ENCODE results near the gene NMT2.

The NMT2 gene

GRCh38 chr10:15106352-15107013, 62.0 kb downstream of the NMT2 start:
- H3K4me3 ChIP-seq (ENCODE audit: low read depth, low read length) = no peak overlapping the region
- DNase-seq (ENCODE audit: low read depth) = peak; percentile 58
- TF ChIP-seq, protein P1, sequence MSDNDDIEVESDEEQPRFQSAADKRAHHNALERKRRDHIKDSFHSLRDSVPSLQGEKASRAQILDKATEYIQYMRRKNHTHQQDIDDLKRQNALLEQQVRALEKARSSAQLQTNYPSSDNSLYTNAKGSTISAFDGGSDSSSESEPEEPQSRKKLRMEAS (IDR thresholded peaks at IDR 0.05; ENCODE audit: low read depth, low read length) = no peak
- TF ChIP-seq CTCF (IDR thresholded peaks at IDR 0.05; ENCODE audit: low read depth, low read length) = peak; percentile 77

DNA sequence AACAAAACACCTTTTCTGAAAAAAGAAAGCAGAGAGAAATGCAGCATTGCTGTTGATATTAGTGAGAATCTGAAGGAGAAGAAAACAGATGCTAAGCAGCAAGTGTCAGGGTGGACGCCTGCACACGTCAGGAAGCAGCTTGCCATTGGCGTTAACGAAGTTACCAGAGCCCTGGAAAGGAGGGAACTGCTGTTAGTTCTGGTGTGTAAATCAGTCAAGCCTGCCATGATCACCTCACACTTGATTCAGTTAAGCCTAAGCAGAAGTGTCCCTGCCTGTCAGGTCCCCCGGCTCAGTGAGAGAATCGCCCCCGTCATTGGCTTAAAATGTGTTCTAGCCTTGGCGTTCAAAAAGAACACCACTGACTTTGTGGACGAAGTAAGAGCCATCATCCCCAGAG, 65.0 kb downstream of the NMT2 start:
- TF ChIP-seq CTCF (IDR thresholded peaks at IDR 0.05; ENCODE audit: low read depth, low read length) (no peak), POLR2A (IDR thresholded peaks at IDR 0.05; ENCODE audit: extremely low read depth, insufficient read length) (no peak), MYC (IDR thresholded peaks at IDR 0.05; ENCODE audit: low read depth, low read length) (no peak)
- TF ChIP-seq, protein P1 (IDR thresholded peaks at IDR 0.05; ENCODE audit: low read depth, low read length) = no peak
- H3K4me3 ChIP-seq (ENCODE audit: low read depth, low read length) = no peak overlapping the region

GRCh38 chr10:15099886-15100285, 68.6 kb downstream of the NMT2 start:
- no peak overlapping the region for H3K4me3 ChIP-seq (ENCODE audit: low read depth, low read length)
- TF ChIP-seq MYC (IDR thresholded peaks at IDR 0.05; ENCODE audit: low read depth, low read length) = no peak
- TF ChIP-seq CTCF (IDR thresholded peaks at IDR 0.05; ENCODE audit: low read depth, low read length) = no peak
- TF ChIP-seq, protein P1 (IDR thresholded peaks at IDR 0.05; ENCODE audit: low read depth, low read length) = no peak
- no peak for TF ChIP-seq POLR2A (IDR thresholded peaks at IDR 0.05; ENCODE audit: extremely low read depth, insufficient read length)
- DNase-seq (ENCODE audit: low read depth) = no peak

More for the DNA sequence above, 65.0 kb downstream of the NMT2 start:
- no peak for DNase-seq (ENCODE audit: low read depth)

DNA sequence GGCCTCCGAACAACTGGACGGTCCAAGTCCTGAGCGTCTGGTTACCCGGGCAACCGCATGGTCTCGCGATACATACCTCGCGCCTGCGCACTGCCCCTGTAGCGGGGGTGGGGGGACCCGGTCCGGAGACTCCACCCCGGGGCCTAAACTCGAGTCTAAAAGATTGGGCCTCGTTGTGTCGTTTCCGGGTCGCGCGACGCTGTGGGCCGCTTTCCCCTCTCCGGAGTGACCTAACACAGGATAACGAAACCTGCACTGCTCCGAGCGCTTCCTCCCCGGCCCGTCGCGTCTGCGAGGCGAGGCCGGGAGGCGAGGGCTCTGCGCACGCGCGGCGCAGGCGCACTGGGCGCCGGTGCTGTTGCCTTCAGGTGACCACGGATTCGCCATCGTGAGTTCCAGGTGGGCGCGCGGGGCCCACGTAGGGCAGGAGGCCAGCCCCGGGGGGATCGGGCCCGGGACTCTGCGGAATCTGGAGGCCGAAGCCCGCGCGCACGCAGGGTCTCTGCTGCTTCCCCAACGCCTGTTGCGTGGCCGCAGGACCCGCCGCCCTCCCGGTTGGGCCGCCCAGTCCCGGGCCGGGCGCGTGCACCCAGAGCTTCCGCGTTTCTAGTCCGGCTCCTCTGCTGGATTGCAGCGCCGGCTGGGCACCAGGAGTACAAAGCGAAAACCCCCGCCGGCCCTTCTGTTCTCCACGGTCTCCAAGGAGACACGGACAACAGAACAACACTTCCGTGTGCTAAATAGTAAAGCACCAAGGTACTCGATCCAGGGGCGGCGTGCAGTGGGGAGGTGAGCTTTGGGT, 71.3 kb downstream of the NMT2 start, which contains the start of gene RPP38:
Gene RPP38, plus strand, starts transcription at position 345 of the 802 bp plus-strand sequence. CDS start 5,960 bp downstream, outside the sequence.
- peak within 1 kb of the TSS; percentile 89 for H3K4me3 ChIP-seq (ENCODE audit: low read depth, low read length)
- TF ChIP-seq, protein P1 (IDR thresholded peaks at IDR 0.05; ENCODE audit: low read depth, low read length) = peak; percentile 2; the same call in 1 of the 2 replicates
- no peak for TF ChIP-seq CTCF (IDR thresholded peaks at IDR 0.05; ENCODE audit: low read depth, low read length)
- peak; percentile 73 for TF ChIP-seq POLR2A (IDR thresholded peaks at IDR 0.05; ENCODE audit: extremely low read depth, insufficient read length)
- no peak; the same call in none of the 2 replicates for TF ChIP-seq MYC (IDR thresholded peaks at IDR 0.05; ENCODE audit: low read depth, low read length)
- DNase-seq (ENCODE audit: low read depth) = peak; percentile 87

DNA sequence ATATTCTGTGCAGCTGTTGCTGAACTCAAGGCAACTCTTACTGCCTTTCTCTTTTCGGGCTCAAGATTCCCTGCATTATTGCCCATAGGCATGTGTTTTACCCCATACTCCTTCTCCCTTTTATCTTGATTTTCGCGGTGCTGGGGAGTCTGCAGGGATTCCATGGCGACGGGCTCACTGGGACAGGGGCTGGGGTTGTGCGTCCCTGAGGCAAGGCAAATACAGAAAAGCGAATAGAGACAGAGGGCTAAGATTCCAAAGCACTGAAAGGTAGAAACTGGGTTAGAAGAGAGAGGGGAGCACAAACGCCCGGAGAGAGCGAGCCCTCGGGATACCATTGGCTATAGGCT, 71.9 kb downstream of the NMT2 start:
- H3K4me3 ChIP-seq (ENCODE audit: low read depth, low read length) = peak overlapping the region; percentile 89
- TF ChIP-seq CTCF (IDR thresholded peaks at IDR 0.05; ENCODE audit: low read depth, low read length) = no peak
- TF ChIP-seq, protein P1 (IDR thresholded peaks at IDR 0.05; ENCODE audit: low read depth, low read length) = no peak
- TF ChIP-seq POLR2A (IDR thresholded peaks at IDR 0.05; ENCODE audit: extremely low read depth, insufficient read length) = no peak
- TF ChIP-seq MYC (IDR thresholded peaks at IDR 0.05; ENCODE audit: low read depth, low read length) = no peak
- DNase-seq (ENCODE audit: low read depth) = no peak

Measured in NB4 (cell line).